HepG2 (cell line): ENCODE measurements around the gene UBAP2.

Source experiments
- CBX1 ChIP-seq: IDR thresholded peaks from one replicate; pipeline ENCODE4 v1.6.1; 2016; ENCODE audit warnings: antibody characterized with exemption, low read depth
- CREB1 ChIP-seq, 2 experiments: fragments of 450-650 bp in 1 of 2; IDR thresholded peaks; 2 replicates each; pipeline ENCODE4 v1.6.1; 2016 to 2017; ENCODE audit warnings: control low read depth in 1 of 2, mild to moderate bottlenecking in 1 of 2, missing compliant biosample characterization in 1 of 2, missing genetic modification characterization in 1 of 2
- CTCF ChIP-seq: sonication (generic); formaldehyde crosslinking; IDR thresholded peaks from 2 replicates; pipeline ENCODE4 v1.5.0; 2020; ENCODE audit warnings: mild to moderate bottlenecking, missing genetic modification reagents, moderate library complexity
- HHEX ChIP-seq: IDR thresholded peaks from 2 replicates; pipeline ENCODE4 v1.6.1; 2016; ENCODE audit warnings: control low read depth
- REST ChIP-seq, 2 experiments: IDR thresholded peaks; 2 replicates each; pipeline ENCODE4 v1.6.1; 2011 to 2012; ENCODE audit warnings: low read length in 2 of 2, borderline replicate concordance in 1 of 2, low read depth in 1 of 2, mild to moderate bottlenecking in 1 of 2, moderate library complexity in 1 of 2

GRCh38 chr9:33893861-33894260 lies 154.8 kb downstream of the UBAP2 start:
- TF ChIP-seq CTCF (CRISPR knock-in tag) (no peak), CBX1 (no peak), HHEX (CRISPR knock-in tag) (no peak), CREB1 (IDR thresholded peaks at IDR 0.05) (no peak), CREB1 (CRISPR knock-in tag; IDR thresholded peaks at IDR 0.05) (no peak), REST (IDR thresholded peaks at IDR 0.05; ENCODE audit: borderline replicate concordance in 1 of 2, low read depth in 1 of 2, low read length in 2 of 2) (no peak)
